Measurements from ENCODE around the gene SLC25A22.

DNA sequence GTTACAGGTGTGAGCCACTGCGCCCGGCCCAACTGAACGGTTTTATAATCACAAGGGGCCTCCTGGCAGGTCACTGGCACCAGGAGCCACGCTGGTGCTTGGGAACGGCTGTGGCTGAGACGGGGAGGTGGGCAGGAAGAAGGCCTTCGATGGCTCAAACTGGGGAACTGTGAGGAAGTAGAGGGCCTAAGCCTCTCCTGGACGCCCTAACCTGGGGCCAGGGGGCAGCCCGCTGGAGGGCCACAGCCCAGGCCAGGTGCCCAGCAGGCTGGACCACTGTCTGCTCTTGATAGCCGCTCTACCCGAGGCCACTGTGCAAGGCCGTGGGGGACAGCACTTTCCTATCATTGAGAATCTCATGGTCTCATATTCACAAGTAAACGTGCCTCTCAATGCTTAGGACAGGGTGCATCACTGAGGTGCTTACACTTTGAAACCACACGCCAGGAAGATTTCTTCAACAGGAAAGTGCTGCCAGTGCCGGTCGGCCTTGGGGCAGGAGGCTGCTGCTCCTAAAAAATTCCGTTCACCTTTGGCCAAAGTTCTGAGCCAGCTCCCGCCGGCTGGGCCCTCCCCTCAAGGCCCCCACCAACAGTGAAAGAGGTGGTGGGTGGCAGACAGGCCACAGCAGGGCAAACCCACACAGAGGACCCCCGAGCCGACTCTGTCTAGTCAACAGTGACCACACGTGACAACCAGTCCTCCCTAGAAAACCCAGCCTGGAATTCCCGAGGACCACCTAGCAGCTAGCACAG, 28.0 kb downstream of the SLC25A22 start:
- TF ChIP-seq, protein P1, sequence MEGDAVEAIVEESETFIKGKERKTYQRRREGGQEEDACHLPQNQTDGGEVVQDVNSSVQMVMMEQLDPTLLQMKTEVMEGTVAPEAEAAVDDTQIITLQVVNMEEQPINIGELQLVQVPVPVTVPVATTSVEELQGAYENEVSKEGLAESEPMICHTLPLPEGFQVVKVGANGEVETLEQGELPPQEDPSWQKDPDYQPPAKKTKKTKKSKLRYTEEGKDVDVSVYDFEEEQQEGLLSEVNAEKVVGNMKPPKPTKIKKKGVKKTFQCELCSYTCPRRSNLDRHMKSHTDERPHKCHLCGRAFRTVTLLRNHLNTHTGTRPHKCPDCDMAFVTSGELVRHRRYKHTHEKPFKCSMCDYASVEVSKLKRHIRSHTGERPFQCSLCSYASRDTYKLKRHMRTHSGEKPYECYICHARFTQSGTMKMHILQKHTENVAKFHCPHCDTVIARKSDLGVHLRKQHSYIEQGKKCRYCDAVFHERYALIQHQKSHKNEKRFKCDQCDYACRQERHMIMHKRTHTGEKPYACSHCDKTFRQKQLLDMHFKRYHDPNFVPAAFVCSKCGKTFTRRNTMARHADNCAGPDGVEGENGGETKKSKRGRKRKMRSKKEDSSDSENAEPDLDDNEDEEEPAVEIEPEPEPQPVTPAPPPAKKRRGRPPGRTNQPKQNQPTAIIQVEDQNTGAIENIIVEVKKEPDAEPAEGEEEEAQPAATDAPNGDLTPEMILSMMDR (IDR thresholded peaks at IDR 0.05), result no peak
- TF ChIP-seq POLR2AphosphoS5 (IDR thresholded peaks at IDR 0.05), result no peak

All from breast epithelium (tissue), 3 donors.